Endothelial cell of umbilical vein (primary cell): ENCODE data around the gene CDC42EP4. TPM values are rescaled to one million over a fixed set of nuclear protein-coding genes. Genes with fewer than 3 reads are reported as not detected.

ENCODE experiments used
- BruUV-seq: library from RNA; stranded (reverse); fragments of 400-500 nt; replicated peaks from 2 replicates; lab custom pipeline; 2021; lab: Mats Ljungman, UMichigan
- CTCF ChIA-PET: fragments of 300-600, 350-600 bp; sonication (Branson Sonifier 250); formaldehyde crosslinking; loops from one replicate; lab custom pipeline; 2021; ENCODE audit warnings: antibody characterized with exemption, inconsistent platforms; lab: Charles Lee
- POLR2A ChIA-PET: fragments of 300-600, 350-600 bp; sonication (Branson Sonifier 250); formaldehyde crosslinking; loops from one replicate; lab custom pipeline; 2021; ENCODE audit warnings: antibody characterized with exemption, inconsistent platforms; lab: Charles Lee
- DNase-seq: peaks from one replicate; pipeline ENCODE4 v3.0.0-alpha.2; 2011; ENCODE audit warnings: low read depth, low spot score
- FAIRE-seq: peaks from 2 replicates; lab custom pipeline; 2011; peaks lifted over from hg19 to GRCh38; lab: Jason Lieb, UNC
- H2AFZ ChIP-seq: 2 replicates; pipeline ENCODE4 v1.6.0; 2012; ENCODE audit warnings: low read depth, low read length, control low read depth, inconsistent platforms
- H3K27ac ChIP-seq: 2 replicates; pipeline ENCODE4 v1.5.1; 2011; ENCODE audit warnings: low read depth, mild to moderate bottlenecking, control low read depth, low read length, moderate library complexity; ENCODE audit not compliant: insufficient read depth
- H3K27me3 ChIP-seq, 2 experiments: 2 replicates each; pipeline versions ENCODE4 v1.6.0 to v1.6.1; 2011; ENCODE audit warnings: low read length in 2 of 2, mixed read lengths in 1 of 2; ENCODE audit not compliant: control insufficient read depth in 2 of 2, insufficient read depth in 2 of 2
- H3K36me3 ChIP-seq, 2 experiments: 2 replicates in 1 of 2; 3 replicates in 1 of 2; pipeline ENCODE4 v1.5.1; 2011; ENCODE audit warnings: low read length in 2 of 2, mild to moderate bottlenecking in 1 of 2, moderate library complexity in 1 of 2; ENCODE audit not compliant: control insufficient read depth in 2 of 2, insufficient read depth in 2 of 2; ENCODE audit errors: extremely low read depth in 1 of 2
- H3K4me1 ChIP-seq: 3 replicates; pipeline ENCODE4 v1.5.1; 2011; ENCODE audit warnings: mild to moderate bottlenecking, low read length; ENCODE audit not compliant: control insufficient read depth, insufficient read depth; ENCODE audit errors: extremely low read depth
- H3K4me2 ChIP-seq: 2 replicates; pipeline ENCODE4 v1.6.1; 2011; ENCODE audit warnings: low read length, control low read depth, mixed read lengths; ENCODE audit not compliant: insufficient read depth
- H3K4me3 ChIP-seq, 3 experiments: fragments of 200-600 bp in 1 of 3; sonication (generic), shearing (Covaris generic) in 1 of 3; replicated peaks in 1 of 3; 2 replicates each; pipeline ENCODE4 v1.5.1; 2011 to 2016; ENCODE audit warnings: control low read depth in 3 of 3, low read length in 3 of 3, mild to moderate bottlenecking in 2 of 3, inconsistent platforms in 1 of 3, low read depth in 1 of 3, moderate library complexity in 1 of 3; ENCODE audit not compliant: insufficient read depth in 1 of 3
- H3K79me2 ChIP-seq: 2 replicates; pipeline ENCODE4 v1.6.0; 2012; ENCODE audit warnings: low read length, inconsistent platforms; ENCODE audit not compliant: control insufficient read depth, insufficient read depth
- H3K9ac ChIP-seq: replicated peaks from 2 replicates; pipeline ENCODE3; 2011; ENCODE audit warnings: low read length, control low read depth; ENCODE audit not compliant: insufficient read depth; ENCODE audit errors: extremely low read depth
- H3K9me1 ChIP-seq: replicated peaks from 3 replicates; pipeline ENCODE4 v1.6.0; 2011; ENCODE audit warnings: mild to moderate bottlenecking, low read length; ENCODE audit not compliant: control insufficient read depth, insufficient read depth; ENCODE audit errors: extremely low read depth
- H3K9me3 ChIP-seq: replicated peaks from 2 replicates; pipeline ENCODE4 v1.5.1; 2012; ENCODE audit warnings: low read length, inconsistent platforms; ENCODE audit not compliant: control insufficient read depth, insufficient read depth
- H4K20me1 ChIP-seq: replicated peaks from 2 replicates; pipeline ENCODE3; 2011; ENCODE audit warnings: mild to moderate bottlenecking, low read length; ENCODE audit not compliant: control insufficient read depth, insufficient read depth; ENCODE audit errors: extremely low read depth
- EZH2 ChIP-seq: IDR thresholded peaks from 2 replicates; pipeline ENCODE4 v1.6.1; 2012; ENCODE audit warnings: borderline replicate concordance, low read depth, mild to moderate bottlenecking, moderate library complexity, low read length, inconsistent platforms; ENCODE audit not compliant: severe bottlenecking
- FOS ChIP-seq: IDR thresholded peaks from 2 replicates; pipeline ENCODE4 v1.6.1; 2011; ENCODE audit warnings: mild to moderate bottlenecking, low read length, moderate library complexity, borderline replicate concordance; ENCODE audit not compliant: insufficient read depth
- GATA2 ChIP-seq: IDR thresholded peaks from 2 replicates; pipeline ENCODE4 v1.7.0; 2011; ENCODE audit warnings: low read depth, mild to moderate bottlenecking, moderate library complexity, mixed read lengths, low read length; ENCODE audit not compliant: insufficient read length, insufficient read depth
- JUN ChIP-seq: IDR thresholded peaks from 2 replicates; pipeline ENCODE4 v1.6.1; 2011; ENCODE audit warnings: borderline replicate concordance, low read depth; ENCODE audit not compliant: insufficient read length, insufficient read depth
- dilution Hi-C: fragments of 300-500 bp; cut with MboI; formaldehyde crosslinking; loops from one replicate; pipeline ENCODE4 v1.15.0; 2019; ENCODE audit warnings: low sequenced_read_pairs; ENCODE audit not compliant: extremely low pct_ligation_motif_present
- intact Hi-C: fragments of 100-400 bp; cut with micrococcal nuclease; formaldehyde crosslinking; loops from one replicate; pipeline ENCODE4 v1.10.0; 2022
- polyA plus RNA-seq, 4 experiments: library from polyadenylated mRNA; depleted of rRNA in 3 of 4; stranded (reverse) in 3 of 4; unstranded in 1 of 4; fragments of >200 nt; gene quantifications; 2 replicates each; pipeline versions ENCODE4 v1.2.1 to v1.2.3, GENCODE V29; 2011 to 2012; ENCODE audit warnings: missing spikeins in 1 of 4
- total RNA-seq: library from RNA; stranded (reverse); gene quantifications from 2 replicates; pipeline ENCODE4 v1.2.3, GENCODE V29; 2021
- TF ChIP-seq, protein P1 (sequence below), 2 donors: IDR thresholded peaks; 1 replicate in 1 of 2; 2 replicates in 1 of 2; pipeline ENCODE4 v1.5.1; 2011; ENCODE audit warnings: low read length in 2 of 2, mild to moderate bottlenecking in 2 of 2, moderate library complexity in 2 of 2, control low read depth in 1 of 2, inconsistent platforms in 1 of 2, low read depth in 1 of 2; ENCODE audit not compliant: insufficient read depth in 1 of 2; ENCODE audit errors: extremely low read depth in 1 of 2
- TF ChIP-seq, protein P2 (sequence below): IDR thresholded peaks from 2 replicates; pipeline ENCODE4 v1.6.1; 2011; ENCODE audit not compliant: insufficient read depth, insufficient read length

The CDC42EP4 gene
- total and polyA plus RNA-seq, 2 donors (not counting 3 experiments of a cell fraction or from before 2014, with no cell fraction given), result 11.4 to 19.6 TPM

DNA sequence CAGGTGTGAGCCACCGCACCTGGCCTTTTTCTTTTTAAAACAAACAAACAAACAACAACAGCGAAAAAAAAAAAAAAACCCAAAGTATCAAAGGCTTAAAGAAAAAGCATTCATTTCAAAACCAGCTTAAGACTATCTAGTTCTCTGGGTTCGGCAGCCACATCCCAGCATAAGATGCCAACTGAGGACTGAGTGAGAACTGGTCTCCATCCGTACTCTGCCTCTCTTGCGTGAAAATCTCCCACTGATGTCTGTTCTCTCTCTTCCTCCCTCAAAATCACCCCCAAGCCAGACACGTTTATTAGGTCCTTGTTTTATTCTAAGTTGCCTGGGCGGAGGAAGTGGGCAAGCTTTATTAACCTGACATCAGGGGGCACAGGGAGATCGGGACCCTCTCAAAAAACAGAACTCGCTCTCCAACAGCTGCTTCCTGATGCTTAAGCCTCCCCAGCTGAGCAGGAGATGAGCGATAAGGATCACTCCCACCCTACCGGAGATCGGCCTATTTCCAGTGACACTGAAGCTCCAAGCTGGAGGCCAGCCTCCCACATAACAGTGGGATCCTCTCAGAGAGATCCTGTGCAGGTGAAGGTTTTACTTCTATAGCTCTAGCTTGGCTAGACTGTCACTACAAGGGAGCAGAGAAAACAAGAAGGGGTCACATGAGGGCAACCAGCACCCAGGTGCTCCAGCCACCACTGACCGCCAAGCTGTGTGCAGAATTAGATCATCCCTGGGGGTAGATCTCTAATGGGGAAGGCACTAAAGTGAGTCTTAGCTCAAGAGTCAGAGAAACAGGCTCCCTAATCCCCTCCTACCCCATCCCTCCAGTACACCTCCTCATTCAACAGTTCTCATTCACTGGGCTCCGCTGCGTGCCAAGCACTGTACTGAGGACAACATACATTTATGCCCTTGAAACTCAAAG lies 13.6 kb downstream of the CDC42EP4 start:
- Histone ChIP-seq H3K4me3 (no peak overlapping the region), H3K36me3 (no peaks in the 10 kb centered on the region), H3K9ac (no peak overlapping the region), H2AFZ (no peak overlapping the region), H3K9me3 (no peaks in the 10 kb centered on the region), H3K9me1 (no peaks in the 10 kb centered on the region), H4K20me1 (no peaks in the 10 kb centered on the region), H3K4me1 (no peaks in the 10 kb centered on the region), H3K79me2 (peaks cover 68% of the 10 kb centered on the region), H3K27me3 (no peaks in the 10 kb centered on the region), H3K4me2 (no peak overlapping the region), H3K27ac (no peak overlapping the region)
- intact Hi-C loops, result no loop called here
- BruUV-seq, result no TSS peak
- DNase-seq (no peak), FAIRE-seq (no peak)
- dilution Hi-C loops, result no loop called here
- CTCF ChIA-PET, result interaction anchor here (1.1 to 1.9 kb wide), 5 partner anchors 9 to 72 kb away, joined by 3 to 10 read pairs (median 5); no protein-coding TSS in a partner anchor
- TF ChIP-seq EZH2, result no peak
- no peak for TF ChIP-seq JUN
- no peak for TF ChIP-seq FOS
- TF ChIP-seq, protein P1, sequence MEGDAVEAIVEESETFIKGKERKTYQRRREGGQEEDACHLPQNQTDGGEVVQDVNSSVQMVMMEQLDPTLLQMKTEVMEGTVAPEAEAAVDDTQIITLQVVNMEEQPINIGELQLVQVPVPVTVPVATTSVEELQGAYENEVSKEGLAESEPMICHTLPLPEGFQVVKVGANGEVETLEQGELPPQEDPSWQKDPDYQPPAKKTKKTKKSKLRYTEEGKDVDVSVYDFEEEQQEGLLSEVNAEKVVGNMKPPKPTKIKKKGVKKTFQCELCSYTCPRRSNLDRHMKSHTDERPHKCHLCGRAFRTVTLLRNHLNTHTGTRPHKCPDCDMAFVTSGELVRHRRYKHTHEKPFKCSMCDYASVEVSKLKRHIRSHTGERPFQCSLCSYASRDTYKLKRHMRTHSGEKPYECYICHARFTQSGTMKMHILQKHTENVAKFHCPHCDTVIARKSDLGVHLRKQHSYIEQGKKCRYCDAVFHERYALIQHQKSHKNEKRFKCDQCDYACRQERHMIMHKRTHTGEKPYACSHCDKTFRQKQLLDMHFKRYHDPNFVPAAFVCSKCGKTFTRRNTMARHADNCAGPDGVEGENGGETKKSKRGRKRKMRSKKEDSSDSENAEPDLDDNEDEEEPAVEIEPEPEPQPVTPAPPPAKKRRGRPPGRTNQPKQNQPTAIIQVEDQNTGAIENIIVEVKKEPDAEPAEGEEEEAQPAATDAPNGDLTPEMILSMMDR (IDR thresholded peaks at IDR 0.05; ENCODE audit: extremely low read depth in 1 of 2, insufficient read depth in 1 of 2, low read depth in 1 of 2, low read length in 2 of 2), result no peak
- TF ChIP-seq, protein P2, sequence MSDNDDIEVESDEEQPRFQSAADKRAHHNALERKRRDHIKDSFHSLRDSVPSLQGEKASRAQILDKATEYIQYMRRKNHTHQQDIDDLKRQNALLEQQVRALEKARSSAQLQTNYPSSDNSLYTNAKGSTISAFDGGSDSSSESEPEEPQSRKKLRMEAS, result no peak
- no peak for TF ChIP-seq GATA2
- POLR2A ChIA-PET, result no interaction called here
